GM12865 (cell line): ENCODE data around the gene ZNRF3.
"Not testable (repeated sequence)": the region's sequence is repeated elsewhere in the genome, so short reads cannot be mapped to it uniquely, and the experiment has no call there.

Experiments used
- DNase-seq: peaks from one replicate; pipeline ENCODE4 v3.0.0; 2010; ENCODE audit warnings: low read depth
- H3K4me3 ChIP-seq: 2 replicates; pipeline ENCODE4 v1.5.1; 2011; ENCODE audit warnings: mild to moderate bottlenecking, low read depth, low read length, control low read depth
- TF ChIP-seq, protein P1 (sequence below): IDR thresholded peaks from 2 replicates; pipeline ENCODE4 v1.5.1; 2011; ENCODE audit warnings: low read length, control low read depth, low read depth, inconsistent platforms; ENCODE audit not compliant: insufficient read depth; ENCODE audit errors: missing control alignments

Gene ZNRF3

DNA sequence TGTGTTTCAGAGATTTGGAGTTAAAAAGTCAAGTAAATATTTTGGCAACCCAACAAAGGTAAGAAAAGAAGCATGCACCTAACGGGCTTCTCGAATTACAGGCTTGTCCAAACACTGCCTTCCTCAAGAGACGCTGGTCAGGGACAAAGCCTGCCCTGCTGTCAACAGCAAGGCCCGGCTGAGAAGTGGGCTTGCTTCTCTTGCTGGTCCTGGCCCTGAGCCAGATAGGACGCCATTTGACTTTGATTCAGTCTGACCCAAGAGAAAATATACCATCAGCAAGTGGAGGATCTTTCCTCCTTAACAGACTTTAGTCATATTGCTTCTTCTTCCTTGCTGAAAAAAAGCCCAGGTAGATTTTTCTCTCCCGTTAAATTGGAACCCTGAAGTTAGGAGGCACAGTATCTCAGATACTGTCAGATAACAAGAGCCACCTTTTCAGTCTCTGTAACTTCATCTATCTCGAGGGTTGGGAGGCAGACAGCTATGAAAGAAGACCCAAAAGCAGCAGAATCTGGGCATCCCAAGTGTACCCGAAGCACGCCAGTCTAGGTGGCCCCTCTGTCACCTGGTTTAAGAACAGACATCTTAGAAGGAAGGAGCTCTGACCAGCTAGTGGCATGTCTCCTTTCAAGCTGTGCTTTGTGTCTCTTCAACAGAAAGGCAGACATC lies 120.7 kb downstream of the ZNRF3 start:
- no peak overlapping the region for H3K4me3 ChIP-seq
- TF ChIP-seq, protein P1, sequence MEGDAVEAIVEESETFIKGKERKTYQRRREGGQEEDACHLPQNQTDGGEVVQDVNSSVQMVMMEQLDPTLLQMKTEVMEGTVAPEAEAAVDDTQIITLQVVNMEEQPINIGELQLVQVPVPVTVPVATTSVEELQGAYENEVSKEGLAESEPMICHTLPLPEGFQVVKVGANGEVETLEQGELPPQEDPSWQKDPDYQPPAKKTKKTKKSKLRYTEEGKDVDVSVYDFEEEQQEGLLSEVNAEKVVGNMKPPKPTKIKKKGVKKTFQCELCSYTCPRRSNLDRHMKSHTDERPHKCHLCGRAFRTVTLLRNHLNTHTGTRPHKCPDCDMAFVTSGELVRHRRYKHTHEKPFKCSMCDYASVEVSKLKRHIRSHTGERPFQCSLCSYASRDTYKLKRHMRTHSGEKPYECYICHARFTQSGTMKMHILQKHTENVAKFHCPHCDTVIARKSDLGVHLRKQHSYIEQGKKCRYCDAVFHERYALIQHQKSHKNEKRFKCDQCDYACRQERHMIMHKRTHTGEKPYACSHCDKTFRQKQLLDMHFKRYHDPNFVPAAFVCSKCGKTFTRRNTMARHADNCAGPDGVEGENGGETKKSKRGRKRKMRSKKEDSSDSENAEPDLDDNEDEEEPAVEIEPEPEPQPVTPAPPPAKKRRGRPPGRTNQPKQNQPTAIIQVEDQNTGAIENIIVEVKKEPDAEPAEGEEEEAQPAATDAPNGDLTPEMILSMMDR = no peak
- no peak for DNase-seq

DNA sequence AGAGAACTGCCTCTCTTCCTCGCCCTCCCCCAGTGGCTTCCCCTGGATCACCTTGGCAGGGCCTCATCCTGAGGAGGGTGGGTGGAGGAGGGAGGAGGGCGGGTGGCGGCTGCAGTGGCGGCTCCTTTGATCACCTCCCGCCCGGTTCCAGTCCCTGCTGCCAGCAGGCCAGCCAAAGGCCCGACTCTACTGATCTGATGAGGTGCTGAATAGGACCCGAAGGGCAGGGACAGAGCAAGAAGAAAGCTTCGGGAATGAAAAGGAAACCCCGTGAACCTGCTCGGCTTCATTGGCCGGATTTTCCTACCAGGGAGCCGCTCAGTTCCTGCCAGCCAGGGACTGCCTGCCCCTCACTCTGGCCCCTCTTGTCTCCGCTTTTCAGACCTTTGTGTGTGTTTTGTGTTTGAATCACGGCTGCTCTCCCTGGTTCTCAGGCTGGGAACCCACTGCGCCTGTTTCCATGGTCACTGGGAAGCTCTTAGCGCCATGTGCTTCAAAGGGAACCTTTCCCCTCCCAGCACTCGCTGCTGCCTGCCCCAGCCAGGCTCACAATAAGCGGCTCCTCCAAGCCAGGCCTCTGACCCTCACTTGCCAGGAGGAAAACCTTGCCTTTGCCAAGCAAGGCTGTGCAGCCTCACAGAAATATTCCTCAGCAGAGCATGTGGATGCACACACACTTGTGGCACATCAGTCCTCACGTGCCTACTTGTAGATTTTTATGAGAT lies 121.4 kb downstream of the ZNRF3 start:
- DNase-seq = no peak
- TF ChIP-seq, protein P1 = no peak
- H3K4me3 ChIP-seq = no peak overlapping the region

DNA sequence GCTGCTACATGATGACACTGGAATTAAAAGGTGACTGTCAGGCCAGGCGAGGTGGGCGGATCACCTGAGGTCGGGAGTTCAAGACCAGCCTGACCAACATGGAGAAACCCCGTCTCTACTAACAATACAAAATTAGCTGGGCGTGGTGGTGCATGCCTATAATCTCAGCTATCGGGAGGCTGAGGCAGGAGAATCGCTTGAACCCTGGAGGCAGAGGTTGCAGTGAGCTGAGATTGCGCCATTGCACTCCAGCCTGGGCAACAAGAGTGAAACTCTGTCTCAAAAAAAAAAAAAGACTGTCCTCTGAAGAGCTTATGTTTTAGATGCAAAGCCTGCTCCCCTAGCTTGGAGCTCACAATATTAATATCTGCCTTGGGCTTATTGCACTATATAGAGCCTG lies 122.4 kb downstream of the ZNRF3 start:
- not testable (repeated sequence) for DNase-seq, H3K4me3 ChIP-seq

DNA sequence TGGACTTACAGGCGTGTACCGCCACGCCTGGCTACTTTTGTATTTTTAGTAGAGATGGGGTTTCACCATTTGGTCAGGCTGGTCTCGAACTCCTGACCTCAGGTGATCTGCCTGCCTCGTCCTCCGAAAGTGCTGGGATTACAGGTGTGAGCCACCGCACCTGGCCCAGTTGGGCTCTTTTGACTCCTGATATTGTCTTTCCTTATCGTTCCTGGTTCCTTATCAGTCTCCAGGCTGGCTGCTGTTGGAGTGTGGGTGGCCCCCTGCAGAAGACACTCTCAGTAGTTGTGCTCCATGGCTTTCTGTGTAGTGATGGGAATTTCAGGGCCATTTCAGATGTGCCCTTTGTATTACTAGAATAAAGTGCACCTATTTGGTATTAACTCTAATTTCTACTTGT lies 123.0 kb downstream of the ZNRF3 start:
- no peak overlapping the region for H3K4me3 ChIP-seq
- no peak for DNase-seq
- TF ChIP-seq, protein P1 = no peak

DNA sequence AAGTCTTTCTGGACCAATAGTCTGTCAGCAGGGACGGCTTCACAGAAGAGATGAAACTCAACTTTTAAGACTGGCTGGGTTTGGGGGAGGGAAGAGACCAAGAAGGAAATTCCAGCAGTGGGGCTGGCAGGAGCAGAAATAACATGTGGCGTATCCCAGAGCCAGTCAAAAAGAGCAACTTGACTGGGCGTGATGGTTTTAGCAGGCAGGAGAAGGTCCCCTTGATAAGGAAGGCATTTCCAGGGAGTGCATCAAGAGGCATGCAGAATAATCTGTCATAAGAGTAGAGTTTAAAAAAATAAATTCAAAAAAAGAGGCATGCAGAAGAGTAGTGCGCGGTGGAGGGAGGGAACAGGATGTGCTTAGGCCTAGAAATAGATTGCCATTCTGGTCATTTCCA lies 125.8 kb downstream of the ZNRF3 start:
- no peak for DNase-seq
- TF ChIP-seq, protein P1 = no peak
- no peak overlapping the region for H3K4me3 ChIP-seq

DNA sequence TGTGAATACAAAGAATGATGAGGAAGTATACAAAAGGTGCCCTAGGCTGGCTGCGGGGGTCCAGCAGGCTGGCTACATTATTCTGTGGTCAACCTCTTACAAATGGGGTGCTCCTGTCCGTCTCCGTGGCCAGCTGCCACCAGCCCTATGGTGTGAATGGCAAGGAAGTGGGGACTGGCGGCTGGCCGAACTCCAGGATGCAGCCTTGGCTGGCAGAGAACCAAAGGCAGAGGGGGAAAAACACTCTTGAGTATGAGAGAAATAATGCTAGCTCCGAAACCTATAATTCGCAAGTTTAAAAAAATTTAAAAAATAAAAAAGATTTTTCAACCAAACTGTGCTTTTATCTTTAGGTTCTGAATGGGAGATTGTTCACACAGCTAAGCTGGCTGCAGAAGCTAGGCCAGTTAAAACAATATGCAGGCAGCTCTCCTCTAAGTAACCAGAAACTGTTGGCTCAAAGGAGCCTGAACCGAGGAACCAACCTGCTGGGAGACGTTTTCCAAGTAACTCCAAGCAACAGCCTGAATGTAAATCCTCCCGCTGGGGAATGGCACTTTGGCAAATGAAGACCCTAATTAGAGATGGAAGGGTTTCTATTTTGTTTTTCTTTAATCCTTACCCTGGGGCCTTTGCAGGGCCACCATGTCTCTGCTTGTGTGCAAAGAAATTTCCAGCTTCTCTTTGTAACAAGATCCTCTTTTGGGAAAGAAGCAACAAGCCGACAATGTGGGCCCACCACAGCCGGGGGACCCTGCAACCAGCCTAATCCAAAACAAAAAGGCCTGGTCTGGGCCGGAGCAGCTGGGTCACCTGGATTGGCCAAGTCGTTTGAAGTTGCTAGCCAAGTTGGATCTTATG lies 128.1 kb downstream of the ZNRF3 start:
- H3K4me3 ChIP-seq = no peak overlapping the region
- TF ChIP-seq, protein P1 = no peak
- no peak for DNase-seq

DNA sequence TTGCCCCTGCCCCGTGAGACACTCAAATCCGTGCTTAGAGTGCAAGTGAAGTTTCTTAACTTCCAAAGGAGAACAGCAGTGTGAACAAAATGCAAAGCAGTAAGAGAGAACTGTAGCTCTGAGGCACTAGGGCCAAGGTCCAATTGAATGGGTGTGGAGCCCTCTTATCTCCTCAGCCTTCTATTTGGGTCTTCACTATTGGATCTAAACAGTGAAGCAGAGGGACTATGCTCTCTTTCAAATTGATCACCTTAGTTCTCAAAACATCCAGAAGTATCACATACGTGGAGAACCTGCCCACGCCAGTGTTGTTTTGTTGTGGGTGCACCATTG lies 128.7 kb downstream of the ZNRF3 start:
- TF ChIP-seq, protein P1 = no peak
- DNase-seq = no peak
- no peak overlapping the region for H3K4me3 ChIP-seq
